Esophagus muscularis mucosa (tissue), 4 donors: Measurements from ENCODE around the gene SH3RF3. TPM values are rescaled to one million over a fixed set of nuclear protein-coding genes. Genes with fewer than 3 reads are reported as not detected.
A peak's percentile ranks its signal among the peaks of the same experiment; 100 is the strongest.

Source experiments
- DNase-seq: peaks from one replicate; pipeline ENCODE4 v3.0.0-alpha.2; 2017; ENCODE audit errors: extremely low spot score
- H3K27ac ChIP-seq, 4 donors: fragments of 200-600 bp; sonication (generic); replicated peaks in 1 of 4; 1 replicate in 3 of 4; 2 replicates in 1 of 4; pipeline ENCODE4 v1.5.1; 2016 to 2019; ENCODE audit warnings: mild to moderate bottlenecking in 1 of 4
- H3K27me3 ChIP-seq, 4 donors: fragments of 200-600 bp; sonication (generic); one replicate each; pipeline versions ENCODE4 v1.5.1 to v1.6.0; 2016 to 2019
- H3K36me3 ChIP-seq, 4 donors: fragments of 200-600 bp; sonication (generic); one replicate each; pipeline ENCODE4 v1.5.1; 2016 to 2019
- H3K4me1 ChIP-seq, 4 donors: fragments of 200-600 bp; sonication (generic); one replicate each; pipeline ENCODE4 v1.5.1; 2016 to 2019
- H3K4me3 ChIP-seq, 4 donors: fragments of 200-600 bp; sonication (generic); 1 replicate in 2 of 4; 2 replicates in 2 of 4; pipeline ENCODE4 v1.5.1; 2016 to 2019; ENCODE audit warnings: mild to moderate bottlenecking in 4 of 4, moderate library complexity in 1 of 4
- H3K9me3 ChIP-seq, 4 donors: fragments of 200-600 bp; sonication (generic); 1 replicate in 3 of 4; 2 replicates in 1 of 4; pipeline ENCODE4 v1.5.1; 2016 to 2019
- CTCF ChIP-seq, 3 experiments: fragments of 200-600 bp in 2 of 3; fragments of 450-650 bp in 1 of 3; sonication (generic) in 2 of 3; IDR thresholded peaks; one replicate each; pipeline ENCODE4 v1.5.1; 2017 to 2019; ENCODE audit warnings: antibody characterized with exemption in 3 of 3, mild to moderate bottlenecking in 2 of 3, moderate library complexity in 1 of 3
- EP300 ChIP-seq: sonication (generic); formaldehyde crosslinking; IDR thresholded peaks from one replicate; pipeline ENCODE4 v1.6.1; 2017; ENCODE audit warnings: antibody characterized with exemption
- POLR2A ChIP-seq: fragments of 450-650 bp; IDR thresholded peaks from one replicate; pipeline ENCODE4 v1.6.1; 2017; ENCODE audit warnings: antibody characterized with exemption, moderate library complexity, mild to moderate bottlenecking, low read depth
- POLR2AphosphoS5 ChIP-seq, 2 donors: sonication (generic); formaldehyde crosslinking; IDR thresholded peaks; one replicate each; pipeline ENCODE4 v1.6.1; 2017; ENCODE audit warnings: antibody characterized with exemption in 2 of 2
- WGBS: methylation state at CpG from one replicate; pipeline ENCODE4 v1.1.5; 2018; 5-methylcytosine and 5-hydroxymethylcytosine counted together
- intact Hi-C: fragments of 100-400 bp; cut with DNase I; formaldehyde crosslinking; loops from one replicate; pipeline ENCODE4 v1.15.1; 2023
- total RNA-seq, 4 donors: library from RNA; depleted of rRNA; stranded (reverse); fragments of >200 nt; gene quantifications; one replicate each; pipeline versions ENCODE4 v1.1.0 to v1.2.1, GENCODE V29; 2016

Gene SH3RF3
- total RNA-seq, 4 donors from 2014 or later, result 6.3 to 17.5 (median 11.3) TPM

- DNase-seq, result no peak
- H3K4me3 ChIP-seq, result no peak overlapping the region
- H3K4me1 ChIP-seq, result peaks cover 32 to 58% (median 38%) of the 10 kb centered on the region in 4 donors
- H3K27ac ChIP-seq, result no peak overlapping the region
- no peak for TF ChIP-seq POLR2A
- no peak for TF ChIP-seq EP300
- no peak for TF ChIP-seq POLR2AphosphoS5 (IDR thresholded peaks at IDR 0.05)
- TF ChIP-seq CTCF (IDR thresholded peaks at IDR 0.05), result no peak
- H3K36me3 ChIP-seq, result no peaks in the 10 kb centered on the region
- intact Hi-C loops, result no loop called here
- no peaks in the 10 kb centered on the region for H3K9me3 ChIP-seq
- H3K27me3 ChIP-seq, result no peaks in the 10 kb centered on the region
- WGBS, result 98% methylated on average over 8 of the region's 11 CpGs
Measured at GRCh38 chr2:109260116-109260855, 131.3 kb downstream of the SH3RF3 start.

GRCh38 chr2:109260886-109261700 lies 132.1 kb downstream of the SH3RF3 start:
- intact Hi-C loops, result no loop called here
- 81% methylated on average over 8 of the region's 8 CpGs for WGBS
- Histone ChIP-seq H3K4me1 (peaks cover 28 to 56% (median 44%) of the 10 kb centered on the region in 4 donors), H3K4me3 (no peak overlapping the region), H3K27me3 (no peaks in the 10 kb centered on the region), H3K36me3 (no peaks in the 10 kb centered on the region), H3K9me3 (no peaks in the 10 kb centered on the region), H3K27ac (no peak overlapping the region)
- TF ChIP-seq CTCF (IDR thresholded peaks at IDR 0.05) (peak in 1 of 3 experiments; percentile 5), POLR2AphosphoS5 (IDR thresholded peaks at IDR 0.05) (no peak)
- DNase-seq, result no peak

DNA sequence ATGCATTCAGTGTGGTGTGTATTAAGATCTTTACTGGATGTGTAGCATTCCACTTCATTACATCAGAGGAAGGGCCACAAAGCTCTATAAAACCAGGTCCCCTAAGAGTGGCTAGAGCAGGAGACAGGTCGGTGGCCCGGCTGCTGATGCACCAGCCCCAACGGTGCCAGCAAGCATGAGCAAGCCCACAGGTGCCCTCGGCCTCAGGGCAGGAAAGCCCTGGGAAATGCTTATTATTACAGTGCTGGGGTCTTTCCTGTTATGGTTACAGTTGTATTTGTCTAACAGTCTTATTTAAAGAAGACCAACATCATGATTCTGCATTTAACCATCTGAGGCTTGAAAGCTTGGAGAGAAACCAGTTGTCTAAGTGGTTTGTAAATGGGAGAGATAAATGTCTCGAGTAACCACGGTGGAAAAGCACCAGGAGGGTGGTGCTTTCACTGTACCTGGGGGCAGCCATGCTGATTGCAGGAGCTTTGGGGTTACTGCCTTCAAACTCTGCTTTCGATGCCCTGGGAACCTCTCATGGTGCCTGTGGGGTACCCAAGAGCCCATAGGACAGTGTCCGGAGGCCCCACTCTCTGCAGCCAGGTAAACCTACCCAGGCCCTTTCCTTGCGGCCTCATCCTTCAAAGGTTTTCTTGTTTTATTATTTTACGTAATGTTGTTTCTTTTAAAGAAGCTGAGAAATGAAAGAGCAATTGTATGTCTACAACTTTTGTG lies 133.1 kb downstream of the SH3RF3 start:
- no peaks in the 10 kb centered on the region for H3K9me3 ChIP-seq
- peaks cover 27 to 52% (median 45%) of the 10 kb centered on the region in 4 donors for H3K4me1 ChIP-seq
- no peak for DNase-seq
- 83% methylated on average over 10 of the region's 10 CpGs for WGBS
- no peaks in the 10 kb centered on the region for H3K36me3 ChIP-seq
- H3K27ac ChIP-seq, result no peak overlapping the region
- TF ChIP-seq POLR2AphosphoS5 (IDR thresholded peaks at IDR 0.05) (no peak), POLR2A (no peak), EP300 (no peak), CTCF (IDR thresholded peaks at IDR 0.05) (no peak)
- no peaks in the 10 kb centered on the region for H3K27me3 ChIP-seq
- H3K4me3 ChIP-seq, result no peak overlapping the region
- intact Hi-C loops, result no loop called here

DNA sequence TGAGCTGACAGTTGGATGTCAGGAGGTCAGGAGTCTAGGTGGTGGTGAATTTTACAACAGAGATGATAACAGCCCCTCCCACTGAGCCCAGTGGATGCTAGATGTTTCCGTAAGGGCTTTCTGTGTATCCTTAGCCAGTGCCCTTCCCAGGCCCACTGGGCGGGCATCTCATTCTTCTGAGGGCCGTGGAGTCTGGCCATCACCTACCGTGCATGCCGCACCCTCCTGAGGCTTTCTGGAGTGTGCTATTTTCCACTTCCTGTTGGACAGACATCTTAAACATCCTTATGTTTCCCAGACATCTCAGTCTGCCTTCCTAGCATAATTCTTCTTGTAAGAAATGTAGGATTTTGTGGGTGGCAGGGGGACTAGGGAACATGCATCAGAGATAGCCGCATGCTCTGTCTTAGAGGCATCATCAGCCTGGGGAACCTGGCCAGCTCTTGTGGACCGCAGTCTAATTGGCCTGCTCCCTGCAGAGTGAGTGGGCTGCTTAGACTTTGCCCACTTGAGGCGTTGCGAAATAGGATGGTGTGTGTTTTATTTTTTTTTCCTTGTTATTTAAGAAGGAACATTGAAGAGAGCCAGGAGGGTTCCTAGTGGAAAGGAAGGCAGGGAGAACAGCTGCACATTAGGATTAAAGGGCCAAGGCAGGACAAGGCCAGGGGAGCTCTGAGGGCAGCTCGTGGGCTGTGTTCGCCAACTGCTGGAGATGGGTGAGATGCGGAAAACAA lies 135.8 kb downstream of the SH3RF3 start:
- Histone ChIP-seq H3K4me1 (peaks cover 12 to 34% (median 28%) of the 10 kb centered on the region in 4 donors), H3K27ac (no peak overlapping the region), H3K36me3 (no peaks in the 10 kb centered on the region), H3K27me3 (no peaks in the 10 kb centered on the region), H3K9me3 (no peaks in the 10 kb centered on the region), H3K4me3 (no peak overlapping the region)
- WGBS, result 82% methylated on average over 12 of the region's 12 CpGs
- TF ChIP-seq CTCF (IDR thresholded peaks at IDR 0.05) (no peak), EP300 (no peak), POLR2AphosphoS5 (IDR thresholded peaks at IDR 0.05) (no peak), POLR2A (no peak)
- no peak for DNase-seq
- intact Hi-C loops, result no loop called here
